BLaER1 treated with 17β-estradiol and CSF1 and Interleukin-3, amounts not matched to agents 10 nM and 100 nM (cell line): ENCODE data around the gene CPED1.

Experiments
- H3K27ac ChIP-seq, 11 experiments: shearing (Covaris generic); formaldehyde crosslinking; 2 replicates each; pipeline ENCODE4 v1.8.1; 2022
- H3K27me3 ChIP-seq, 11 experiments: shearing (Covaris generic); formaldehyde crosslinking; 2 replicates each; pipeline ENCODE4 v1.8.1; 2022
- H3K36me3 ChIP-seq, 11 experiments: shearing (Covaris generic); formaldehyde crosslinking; 2 replicates each; pipeline ENCODE4 v1.8.1; 2022
- H3K4me1 ChIP-seq, 10 experiments: shearing (Covaris generic); formaldehyde crosslinking; 2 replicates each; pipeline ENCODE4 v1.8.1; 2022
- H3K4me2 ChIP-seq, 11 experiments: shearing (Covaris generic); formaldehyde crosslinking; 2 replicates each; pipeline ENCODE4 v1.8.1; 2022
- H3K4me3 ChIP-seq, 10 experiments: shearing (Covaris generic); formaldehyde crosslinking; 2 replicates each; pipeline ENCODE4 v1.8.1; 2022
- H3K9ac ChIP-seq, 11 experiments: shearing (Covaris generic); formaldehyde crosslinking; 2 replicates each; pipeline ENCODE4 v1.8.1; 2022
- H3K9me3 ChIP-seq, 11 experiments: shearing (Covaris generic); formaldehyde crosslinking; replicated peaks in 1 of 11; 2 replicates each; pipeline ENCODE4 v1.8.1; 2022
- H4K20me1 ChIP-seq, 11 experiments: shearing (Covaris generic); formaldehyde crosslinking; 2 replicates each; pipeline ENCODE4 v1.8.1; 2022
- Cebpa-rat ChIP-seq, 11 experiments: shearing (Covaris generic); IDR thresholded peaks; 2 replicates each; pipeline ENCODE4 v1.8.1; 2022

The CPED1 gene

GRCh38 chr7:120985839-120986238 is 2.7 kb upstream of the CPED1 start:
- Histone ChIP-seq H3K27me3 (peaks cover 21 to 33% (median 29%) of the 10 kb centered on the region in 11 experiments), H3K9me3 (no peaks in the 10 kb centered on the region), H3K9ac (0 out of 22 replicates have a peak overlapping the region, but pooled peaks of 1 of the 11 experiments have one; percentile 45), H3K27ac (no peak overlapping the region), H3K36me3 (no peaks in the 10 kb centered on the region), H3K4me1 (peaks cover 17 to 29% (median 25%) of the 10 kb centered on the region in 10 experiments), H4K20me1 (no peaks in the 10 kb centered on the region), H3K4me3 (no peak overlapping the region), H3K4me2 (no peak overlapping the region)
- TF ChIP-seq Cebpa-rat (IDR thresholded peaks at IDR 0.05), result no peak

GRCh38 chr7:120986650-120987049 is 1.9 kb upstream of the CPED1 start:
- Histone ChIP-seq H3K9ac (no peak overlapping the region), H4K20me1 (no peaks in the 10 kb centered on the region), H3K9me3 (no peaks in the 10 kb centered on the region), H3K4me3 (no peak overlapping the region), H3K36me3 (no peaks in the 10 kb centered on the region), H3K4me1 (peaks cover 17 to 36% (median 26%) of the 10 kb centered on the region in 10 experiments), H3K27me3 (peaks cover 28 to 39% (median 31%) of the 10 kb centered on the region in 11 experiments), H3K27ac (no peak overlapping the region), H3K4me2 (no peak overlapping the region)
- no peak for TF ChIP-seq Cebpa-rat (IDR thresholded peaks at IDR 0.05)

- TF ChIP-seq Cebpa-rat (IDR thresholded peaks at IDR 0.05), result no peak
- Histone ChIP-seq H3K9me3 (no peaks in the 10 kb centered on the region), H3K27me3 (peaks cover 28 to 41% (median 35%) of the 10 kb centered on the region in 11 experiments), H3K27ac (no peak overlapping the region), H3K4me3 (peak overlapping the region in 1 of 10 experiments; percentile 58; a peak in 2 of 20 replicates), H3K4me1 (peaks cover 17 to 36% (median 26%) of the 10 kb centered on the region in 10 experiments), H4K20me1 (no peaks in the 10 kb centered on the region), H3K9ac (no peak overlapping the region; a peak in 1 of 22 replicates), H3K4me2 (peak overlapping the region in 9 of 11 experiments; percentile 84 to 94 (median 89); a peak in 15 of 22 replicates), H3K36me3 (no peaks in the 10 kb centered on the region)
Observed at GRCh38 chr7:120987280-120987679, 1.2 kb upstream of the CPED1 start.

GRCh38 chr7:120987683-120988590 is 574 bp upstream of the CPED1 start:
- Histone ChIP-seq H3K9me3 (no peaks in the 10 kb centered on the region), H3K36me3 (no peaks in the 10 kb centered on the region), H3K9ac (peak overlapping the region in 10 of 11 experiments; percentile 3 to 44 (median 28); a peak in 13 of 22 replicates), H4K20me1 (no peaks in the 10 kb centered on the region), H3K4me2 (peak overlapping the region; percentile 84 to 95 (median 89)), H3K27ac (no peak overlapping the region), H3K27me3 (peaks cover 28 to 41% (median 36%) of the 10 kb centered on the region in 11 experiments), H3K4me3 (peak overlapping the region; percentile 46 to 66 (median 56)), H3K4me1 (peaks cover 17 to 36% (median 26%) of the 10 kb centered on the region in 10 experiments)
- TF ChIP-seq Cebpa-rat (IDR thresholded peaks at IDR 0.05), result no peak

GRCh38 chr7:120989257-120990220 is 1.0 kb downstream of the CPED1 start:
- no peak for TF ChIP-seq Cebpa-rat (IDR thresholded peaks at IDR 0.05)
- no peaks in the 10 kb centered on the region for H3K9me3 ChIP-seq
- H3K27me3 ChIP-seq, result peaks cover 28 to 42% (median 36%) of the 10 kb centered on the region in 11 experiments
- peak overlapping the region in 6 of 10 experiments; percentile 46 to 66 (median 56); a peak in 9 of 20 replicates for H3K4me3 ChIP-seq
- H4K20me1 ChIP-seq, result no peaks in the 10 kb centered on the region
- no peaks in the 10 kb centered on the region for H3K36me3 ChIP-seq
- no peak overlapping the region for H3K27ac ChIP-seq
- peaks cover 19 to 38% (median 30%) of the 10 kb centered on the region in 10 experiments for H3K4me1 ChIP-seq
- peak overlapping the region in 5 of 11 experiments; percentile 6 to 40 (median 18); a peak in 5 of 22 replicates for H3K9ac ChIP-seq
- peak overlapping the region; percentile 84 to 95 (median 89) for H3K4me2 ChIP-seq

GRCh38 chr7:120990468-120991118 is 2.1 kb downstream of the CPED1 start:
- Histone ChIP-seq H3K4me2 (peak overlapping the region in 6 of 11 experiments; percentile 4 to 32 (median 16); a peak in 6 of 22 replicates), H3K9ac (no peak overlapping the region), H3K4me1 (peaks cover 30 to 48% (median 40%) of the 10 kb centered on the region in 10 experiments)

GRCh38 chr7:120991161-120991560 is 2.6 kb downstream of the CPED1 start:
- Histone ChIP-seq H3K27ac (no peak overlapping the region), H3K9me3 (no peaks in the 10 kb centered on the region), H3K36me3 (no peaks in the 10 kb centered on the region), H3K4me1 (peaks cover 36 to 54% (median 46%) of the 10 kb centered on the region in 10 experiments), H3K4me2 (peak overlapping the region in 6 of 11 experiments; percentile 4 to 32 (median 16); a peak in 6 of 22 replicates), H3K4me3 (no peak overlapping the region), H3K9ac (no peak overlapping the region), H3K27me3 (peaks cover 28 to 42% (median 36%) of the 10 kb centered on the region in 11 experiments), H4K20me1 (peaks cover 0 to 4% (median 0%) of the 10 kb centered on the region in 11 experiments; a peak in 2 of 22 replicates)
- TF ChIP-seq Cebpa-rat (IDR thresholded peaks at IDR 0.05), result no peak

More at GRCh38 chr7:120990468-120991118, 2.1 kb downstream of the CPED1 start:
- H3K9me3 ChIP-seq, result no peaks in the 10 kb centered on the region
- no peak overlapping the region for H3K4me3 ChIP-seq
- H3K36me3 ChIP-seq, result no peaks in the 10 kb centered on the region
- no peaks in the 10 kb centered on the region for H4K20me1 ChIP-seq
- TF ChIP-seq Cebpa-rat (IDR thresholded peaks at IDR 0.05), result no peak
- peaks cover 28 to 42% (median 36%) of the 10 kb centered on the region in 11 experiments for H3K27me3 ChIP-seq
- no peak overlapping the region for H3K27ac ChIP-seq

- Histone ChIP-seq H3K9ac (no peak overlapping the region), H3K36me3 (no peaks in the 10 kb centered on the region), H3K4me2 (peak overlapping the region in 3 of 11 experiments; percentile 2 to 17 (median 17); a peak in 3 of 22 replicates), H3K27me3 (peaks cover 28 to 42% (median 36%) of the 10 kb centered on the region in 11 experiments), H3K4me1 (peaks cover 39 to 57% (median 50%) of the 10 kb centered on the region in 10 experiments), H4K20me1 (peaks cover 0 to 5% (median 0%) of the 10 kb centered on the region in 11 experiments; a peak in 3 of 22 replicates), H3K9me3 (no peaks in the 10 kb centered on the region), H3K27ac (no peak overlapping the region), H3K4me3 (no peak overlapping the region)
- TF ChIP-seq Cebpa-rat (IDR thresholded peaks at IDR 0.05), result no peak
Observed at GRCh38 chr7:120991581-120991980, 3.1 kb downstream of the CPED1 start.
